RWPE1 (cell line): ENCODE results near the gene RHOJ.

ENCODE experiments used
- CTCF ChIA-PET: fragments of 350-600 bp; sonication (Branson Sonifier 250); formaldehyde crosslinking; extraction: SDS; loops from one replicate; lab custom pipeline; 2021; lab: Yijun Ruan, JAX
- POLR2A ChIA-PET: fragments of 400-600 bp; formaldehyde crosslinking; extraction: SDS; loops from one replicate; lab custom pipeline; 2020; ENCODE audit warnings: antibody characterized with exemption; ENCODE audit not compliant: low non-redundant PET; lab: Yijun Ruan, JAX
- DNase-seq: peaks from one replicate; pipeline ENCODE4 v3.0.0; 2012; ENCODE audit warnings: low spot score
- H3K27ac ChIP-seq: fragments of 450-650 bp; 2 replicates; pipeline ENCODE4 v1.5.1; 2017
- CTCF ChIP-seq: fragments of 450-650 bp; conservative IDR thresholded peaks from 2 replicates; pipeline ENCODE4 v1.5.1; 2017; ENCODE audit warnings: low read depth, mild to moderate bottlenecking

RHOJ gene

DNA sequence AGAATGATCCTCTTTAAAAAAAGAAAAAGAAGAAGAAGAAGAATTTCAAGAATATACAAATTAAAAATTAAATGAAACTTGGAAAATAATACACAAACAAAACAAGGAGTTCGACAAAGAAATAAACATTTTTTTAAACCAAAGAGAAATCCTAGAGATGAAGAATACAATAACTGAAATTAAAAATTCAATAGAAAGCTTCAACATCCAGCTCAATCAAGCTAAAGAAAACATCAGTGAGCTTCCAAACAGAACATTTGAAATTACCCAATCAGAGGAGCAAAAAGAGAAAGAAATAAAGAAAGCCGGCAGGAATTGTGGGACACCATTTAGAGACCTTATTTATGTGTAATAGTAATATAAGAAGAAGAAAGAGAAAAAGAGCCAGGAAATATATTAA lies 37.2 kb upstream of the RHOJ start:
- no peak overlapping the region for H3K27ac ChIP-seq
- TF ChIP-seq CTCF: no peak
- ChIA-PET POLR2A (no interaction called here), CTCF (no interaction called here)
- DNase-seq: no peak

DNA sequence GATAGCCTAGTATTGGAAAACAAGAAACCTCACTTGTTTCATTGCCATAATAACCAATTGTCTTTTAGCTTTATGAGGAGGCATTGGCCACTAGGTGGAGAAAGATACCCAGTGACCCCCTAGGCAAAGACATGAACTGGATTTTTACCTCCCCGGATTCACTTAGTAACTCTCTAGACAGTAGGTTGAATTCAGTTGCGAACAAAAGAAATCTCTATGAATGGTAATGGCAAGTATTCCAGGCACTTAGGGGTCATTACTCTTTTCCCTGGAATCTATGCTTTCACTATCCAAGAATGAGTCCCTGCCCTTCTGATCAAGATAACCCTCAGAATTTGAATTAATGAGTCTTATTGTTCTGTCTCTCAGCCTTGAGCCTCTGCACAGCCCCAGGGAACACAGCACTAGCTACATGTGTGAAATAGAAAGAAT lies 29.5 kb upstream of the RHOJ start:
- CTCF ChIA-PET: interaction anchor here (0.5 to 1.0 kb wide), 5 partner anchors 28 to 1603 kb away, joined by 3 to 5 read pairs (median 5); no protein-coding TSS in a partner anchor
- POLR2A ChIA-PET: no interaction called here
- peak; percentile 53 for DNase-seq
- peak; percentile 55; the same call in 1 of the 2 replicates for TF ChIP-seq CTCF
- no peak overlapping the region for H3K27ac ChIP-seq

GRCh38 chr14:63175531-63175930 lies 28.7 kb upstream of the RHOJ start:
- DNase-seq: no peak
- no peak overlapping the region for H3K27ac ChIP-seq
- CTCF ChIA-PET: no interaction called here
- TF ChIP-seq CTCF: no peak
- POLR2A ChIA-PET: no interaction called here

DNA sequence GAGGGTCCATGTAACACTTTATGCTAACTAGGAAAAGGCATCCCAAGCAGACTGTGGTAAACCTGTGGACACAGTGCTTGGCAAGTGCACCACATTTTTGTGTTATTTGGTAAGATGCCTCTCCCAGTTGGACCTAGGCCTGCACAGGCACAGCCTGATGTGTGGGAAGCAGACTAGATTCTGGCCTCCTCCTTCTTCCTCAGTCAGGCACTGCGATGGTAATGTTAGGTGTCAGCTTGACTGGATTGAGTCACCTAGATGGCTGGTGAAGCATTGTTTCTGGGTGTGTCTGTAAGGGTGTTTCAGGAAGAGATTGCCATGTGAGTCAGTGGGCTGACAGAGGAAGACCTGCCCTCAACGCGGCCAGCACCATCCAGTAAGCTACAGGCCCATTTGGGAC lies 25.3 kb upstream of the RHOJ start:
- CTCF ChIA-PET: interaction anchor here (1.0 kb wide), 1 partner anchor 1036 kb away, joined by 3 read pairs; no protein-coding TSS in a partner anchor
- TF ChIP-seq CTCF: no peak
- POLR2A ChIA-PET: no interaction called here
- DNase-seq: peak; percentile 68
- H3K27ac ChIP-seq: peak overlapping the region; percentile 93

- ChIA-PET CTCF (interaction anchor here (1.0 kb wide), 1 partner anchor 1037 kb away, joined by 3 read pairs; no protein-coding TSS in a partner anchor), POLR2A (no interaction called here)
- no peak for TF ChIP-seq CTCF
- no peak for DNase-seq
- H3K27ac ChIP-seq: peak overlapping the region; percentile 93
Observed at GRCh38 chr14:63179383-63179782, 24.9 kb upstream of the RHOJ start.

DNA sequence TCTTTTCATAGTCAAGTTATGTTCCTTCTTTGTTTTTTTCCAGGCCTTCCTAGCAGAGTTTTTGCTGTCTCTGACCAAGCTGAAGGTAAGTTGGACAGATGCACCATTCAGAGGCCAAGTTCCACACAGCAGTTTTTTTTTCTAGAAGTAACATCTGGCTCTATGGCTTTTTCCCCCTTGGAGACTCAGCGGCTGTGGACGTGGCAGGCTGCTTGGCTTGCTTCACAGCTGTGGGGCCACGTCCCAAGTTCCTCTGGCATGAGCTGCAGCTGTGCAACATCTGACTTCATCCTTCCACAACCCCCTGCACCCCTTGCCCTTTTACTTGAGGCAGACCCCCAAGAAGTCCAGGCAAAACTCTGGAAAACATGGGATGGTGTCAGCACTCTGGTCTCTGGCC lies 24.2 kb upstream of the RHOJ start:
- ChIA-PET POLR2A (no interaction called here), CTCF (interaction anchor here (0.6 kb wide), 1 partner anchor 30 kb away, joined by 3 read pairs; no protein-coding TSS in a partner anchor)
- peak overlapping the region; percentile 51; the same call in 1 of the 2 replicates for H3K27ac ChIP-seq
- TF ChIP-seq CTCF: no peak
- DNase-seq: no peak
